Large intestine (tissue), 3 donors: ENCODE data around the gene EDN2. TPM values are rescaled to one million over a fixed set of nuclear protein-coding genes. Genes with fewer than 3 reads are reported as not detected.

ENCODE experiments used
- DNase-seq, 2 donors: peaks; one replicate each; pipeline versions ENCODE4 v3.0.0 to v3.0.0-alpha.2; 2013
- H3K27ac ChIP-seq: one replicate; pipeline ENCODE4 v1.5.1; 2013; ENCODE audit warnings: low read length
- H3K27me3 ChIP-seq: 2 replicates; pipeline ENCODE4 v1.6.1; 2013; ENCODE audit warnings: low read length; ENCODE audit not compliant: control insufficient read depth, insufficient read depth
- H3K36me3 ChIP-seq: 2 replicates; pipeline ENCODE4 v1.6.1; 2013; ENCODE audit warnings: low read length; ENCODE audit not compliant: control insufficient read depth, insufficient read depth
- H3K4me1 ChIP-seq: one replicate; pipeline ENCODE4 v1.6.1; 2013; ENCODE audit warnings: low read length; ENCODE audit not compliant: control insufficient read depth, insufficient read depth
- H3K4me3 ChIP-seq: one replicate; pipeline ENCODE4 v1.5.1; 2013; ENCODE audit warnings: low read length
- H3K9me3 ChIP-seq: one replicate; pipeline ENCODE4 v1.6.1; 2013; ENCODE audit warnings: mild to moderate bottlenecking, low read depth, low read length, moderate library complexity; ENCODE audit not compliant: control insufficient read depth
- WGBS: methylation state at CpG from one replicate; pipeline ENCODE4 v1.1.5; 2013; ENCODE audit warnings: low lambda C conversion rate; ENCODE audit not compliant: insufficient coverage; 5-methylcytosine and 5-hydroxymethylcytosine counted together
- polyA plus RNA-seq: library from polyadenylated mRNA; unstranded; fragments of 120-200 nt; gene quantifications from one replicate; pipeline ENCODE4 v1.2.1, GENCODE V29; 2013

The EDN2 gene
- polyA plus RNA-seq, 1 donor, result 0.51 TPM

DNA sequence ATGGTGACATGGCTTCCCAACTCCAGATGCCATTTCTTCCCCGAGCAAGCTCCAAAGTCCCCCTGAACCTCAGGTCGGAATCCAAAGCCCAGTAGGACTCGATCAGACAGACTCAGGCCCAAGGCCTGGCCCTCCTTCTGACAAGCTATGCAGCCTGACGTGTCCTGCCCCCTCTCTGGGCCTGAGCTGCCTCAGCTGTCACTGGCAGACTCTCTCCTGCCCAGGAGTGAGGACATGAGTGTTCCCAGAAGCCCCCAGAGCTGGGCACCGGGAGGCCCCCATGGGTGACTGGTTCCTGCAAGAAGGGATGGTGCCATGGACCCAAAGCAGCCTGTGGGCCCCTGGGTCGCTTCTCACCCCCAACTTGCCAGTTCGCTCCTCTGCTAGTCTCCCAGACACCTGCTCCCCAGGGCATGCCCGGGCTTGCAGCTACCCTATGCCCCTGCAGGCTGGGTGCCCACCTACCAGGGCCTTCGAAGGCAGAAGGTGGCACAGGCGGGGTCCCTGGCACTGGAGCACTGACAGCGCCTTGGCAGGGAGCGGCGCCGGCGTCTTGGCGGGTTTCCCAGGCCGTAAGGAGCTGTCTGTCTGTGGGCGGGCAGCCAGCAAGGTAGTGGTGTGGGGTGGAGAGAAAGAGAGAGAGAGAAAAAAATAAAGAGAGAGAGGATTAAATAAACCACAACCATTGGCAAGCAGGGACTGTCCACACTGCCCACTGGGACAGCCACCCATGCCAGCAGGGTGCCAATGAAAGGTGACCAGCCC is 2.3 kb downstream of the EDN2 start:
- H3K9me3 ChIP-seq, result no peaks in the 10 kb centered on the region
- H3K4me1 ChIP-seq, result peaks cover 63% of the 10 kb centered on the region
- no peaks in the 10 kb centered on the region for H3K27me3 ChIP-seq
- WGBS, result no CpG with 5 or more reads among the region's 18 CpGs
- no peak overlapping the region for H3K4me3 ChIP-seq
- H3K27ac ChIP-seq, result no peak overlapping the region
- no peaks in the 10 kb centered on the region for H3K36me3 ChIP-seq
- DNase-seq, result no peak

DNA sequence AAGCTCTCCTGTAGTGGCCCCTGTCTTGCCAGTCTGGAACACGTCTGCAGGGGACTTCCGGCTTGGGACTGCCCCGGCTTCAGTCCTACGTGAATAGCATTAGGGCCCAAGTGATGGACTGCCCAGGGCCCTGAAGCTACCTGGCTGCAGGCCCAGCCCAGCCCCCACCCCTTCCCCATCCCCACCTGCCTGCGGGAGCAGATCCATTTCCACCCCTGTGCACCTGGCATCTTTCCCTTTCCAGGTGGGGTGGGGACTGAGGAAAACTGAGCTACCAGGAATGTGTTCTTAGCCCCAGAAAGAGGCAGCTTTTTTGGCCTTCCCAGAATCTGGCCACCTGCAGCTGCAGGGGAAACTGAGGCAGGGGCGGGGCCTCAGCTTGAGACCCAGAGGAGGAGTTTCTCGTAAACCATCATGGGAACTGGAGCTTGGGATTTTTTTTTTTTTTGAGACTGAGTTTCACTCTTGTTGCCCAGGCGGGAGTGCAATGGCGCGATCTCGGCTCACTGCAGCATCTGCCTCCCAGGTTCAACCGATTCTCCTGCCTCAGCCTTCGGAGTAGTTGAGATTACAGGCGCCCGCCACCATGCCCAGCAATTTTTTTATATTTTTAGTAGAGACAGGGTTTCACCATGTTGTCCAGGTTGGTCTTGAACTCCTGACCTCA is 3.2 kb downstream of the EDN2 start:
- Histone ChIP-seq H3K4me1 (peaks cover 61% of the 10 kb centered on the region), H3K4me3 (no peak overlapping the region), H3K27me3 (no peaks in the 10 kb centered on the region), H3K9me3 (no peaks in the 10 kb centered on the region), H3K36me3 (no peaks in the 10 kb centered on the region), H3K27ac (no peak overlapping the region)
- DNase-seq, result no peak
- no CpG with 5 or more reads among the region's 15 CpGs for WGBS

DNA sequence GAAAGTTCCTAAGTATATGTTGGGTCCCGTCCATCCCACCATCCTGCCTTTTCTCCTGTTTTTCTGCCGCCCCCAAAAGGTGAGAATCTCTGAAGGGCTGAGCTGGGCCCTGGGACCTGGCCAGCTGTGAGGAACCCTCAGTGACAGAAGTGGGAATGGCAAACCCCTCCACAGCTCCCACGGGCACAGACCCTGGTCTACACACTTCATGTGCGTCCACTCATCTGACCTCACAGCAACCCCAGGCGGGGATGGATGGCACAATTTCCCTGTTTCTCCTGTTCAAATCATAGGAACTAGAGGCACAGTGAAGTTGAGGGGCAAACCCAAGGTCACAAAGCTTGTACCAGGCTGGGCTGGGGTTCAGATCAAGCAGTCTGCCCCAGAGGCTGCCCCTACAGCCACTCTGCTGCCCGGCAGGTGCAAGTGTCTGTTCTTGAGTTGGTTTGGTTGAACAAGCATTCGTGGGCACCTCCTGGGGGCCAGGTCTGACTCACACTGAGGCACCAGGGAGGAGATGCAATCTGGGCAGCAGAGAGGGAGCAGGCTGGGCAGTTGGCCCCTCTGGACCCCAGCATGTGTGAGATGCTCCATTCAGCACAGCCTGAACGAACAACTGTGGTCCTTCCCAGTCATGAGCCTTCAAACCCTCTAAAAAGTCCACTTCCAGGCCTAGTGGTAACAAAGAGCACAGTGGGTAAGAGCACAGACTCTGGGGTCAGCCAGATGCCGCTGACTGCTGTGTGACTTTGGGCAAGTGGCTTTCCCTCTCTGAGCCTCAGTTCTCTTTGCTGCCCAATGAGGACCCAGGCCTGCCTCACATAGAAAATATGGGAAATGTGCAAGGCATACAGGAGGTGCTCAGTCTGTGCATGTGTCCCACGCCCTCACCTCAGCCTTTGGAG is 4.0 kb downstream of the EDN2 start:
- no CpG with 5 or more reads among the region's 10 CpGs for WGBS
- Histone ChIP-seq H3K36me3 (no peaks in the 10 kb centered on the region), H3K27me3 (no peaks in the 10 kb centered on the region), H3K4me3 (no peak overlapping the region), H3K27ac (no peak overlapping the region), H3K4me1 (peaks cover 61% of the 10 kb centered on the region), H3K9me3 (no peaks in the 10 kb centered on the region)
- DNase-seq, result no peak

DNA sequence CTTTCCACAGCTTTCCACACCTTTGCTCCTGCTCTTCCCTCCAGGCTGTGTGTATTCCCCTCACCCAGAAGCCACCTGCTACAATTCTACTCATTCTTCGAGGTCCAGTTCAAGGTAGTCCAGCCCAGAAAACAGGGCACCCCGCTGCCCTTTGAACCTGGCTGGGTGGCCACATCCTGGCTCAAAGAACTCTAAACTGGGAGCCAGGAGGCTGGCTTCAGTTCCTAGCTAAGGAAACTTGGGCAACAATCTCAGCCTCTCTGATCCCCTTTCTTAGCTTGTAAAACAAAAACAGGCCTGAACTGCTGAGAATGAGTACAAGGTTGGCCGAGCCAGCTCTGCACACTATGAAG is 4.7 kb downstream of the EDN2 start:
- no CpG with 5 or more reads among the region's 3 CpGs for WGBS
- Histone ChIP-seq H3K36me3 (no peaks in the 10 kb centered on the region), H3K4me3 (no peak overlapping the region), H3K9me3 (no peaks in the 10 kb centered on the region), H3K27me3 (no peaks in the 10 kb centered on the region), H3K27ac (no peak overlapping the region), H3K4me1 (peaks cover 61% of the 10 kb centered on the region)
- no peak for DNase-seq

DNA sequence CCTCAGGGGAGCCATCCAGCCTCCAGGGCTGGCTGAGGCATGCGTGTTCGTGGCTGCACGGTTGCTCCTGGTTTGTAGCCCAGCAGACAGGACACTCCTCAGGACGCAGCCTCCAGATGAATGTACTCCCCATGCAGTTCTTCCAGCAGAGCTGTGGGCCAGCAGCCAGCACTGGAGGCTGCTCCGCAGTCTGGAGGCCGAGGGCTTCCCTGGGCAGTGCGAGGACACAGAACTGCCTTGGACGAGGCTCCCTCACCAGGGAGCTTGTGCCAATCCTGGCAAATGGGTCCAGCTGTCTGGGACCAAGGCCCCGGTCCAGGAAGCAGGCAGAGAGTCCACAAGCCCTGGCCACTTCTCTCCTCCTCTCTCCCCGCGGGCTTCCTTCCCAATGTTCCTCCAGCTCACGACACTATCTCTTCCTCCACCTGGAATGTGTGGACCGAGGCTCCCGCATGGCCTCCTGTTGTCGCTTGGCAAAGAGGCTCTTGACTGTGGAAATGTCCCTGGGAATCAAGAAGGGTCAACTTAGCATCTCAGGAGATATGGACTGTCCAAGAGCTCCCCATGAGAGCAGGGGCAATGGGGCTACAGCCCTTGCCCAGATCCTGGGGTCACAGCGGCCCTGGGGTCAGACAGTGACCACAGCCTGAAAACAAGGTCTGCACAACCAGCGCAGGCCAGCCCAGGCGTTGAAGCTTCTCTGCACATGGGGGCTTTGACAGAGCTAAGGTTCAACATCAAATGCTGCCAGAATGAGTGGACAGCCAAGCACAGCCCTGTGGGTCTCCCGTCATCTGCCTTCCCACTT is 5.3 kb downstream of the EDN2 start:
- DNase-seq, result no peak
- Histone ChIP-seq H3K36me3 (no peaks in the 10 kb centered on the region), H3K27ac (no peak overlapping the region), H3K27me3 (no peaks in the 10 kb centered on the region), H3K4me1 (peaks cover 61% of the 10 kb centered on the region), H3K9me3 (no peaks in the 10 kb centered on the region), H3K4me3 (no peak overlapping the region)
- no CpG with 5 or more reads among the region's 19 CpGs for WGBS

DNA sequence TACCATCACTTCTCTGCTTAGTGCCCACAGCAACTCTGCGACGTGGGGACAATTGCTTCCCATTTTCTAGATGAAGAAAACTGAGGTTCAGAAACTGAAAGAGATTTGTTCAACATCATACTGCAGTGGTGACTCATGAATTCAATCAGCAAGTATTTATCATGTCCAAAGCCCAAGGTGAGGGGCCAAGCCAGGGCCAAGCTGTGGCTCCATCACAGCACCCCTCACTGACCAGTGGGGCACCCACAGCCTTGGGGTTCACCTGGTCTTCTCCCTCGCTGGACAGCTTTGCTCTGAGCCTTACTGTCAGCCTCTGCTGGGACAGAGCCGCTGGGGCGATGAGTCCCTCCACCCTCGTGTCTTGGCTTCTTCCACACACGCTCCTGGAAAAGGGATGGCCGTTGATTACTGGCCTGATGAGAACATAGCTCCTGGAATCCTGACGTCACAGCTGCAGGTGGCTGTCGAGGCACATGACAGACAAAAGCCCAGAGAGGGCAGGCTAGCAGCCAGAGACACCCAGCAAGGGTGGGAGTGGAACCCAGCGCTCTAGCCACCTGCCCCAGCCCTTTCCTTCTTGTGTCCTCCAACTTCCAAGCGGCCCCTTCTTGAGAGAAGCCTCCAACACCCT is 6.2 kb downstream of the EDN2 start:
- no peak overlapping the region for H3K27ac ChIP-seq
- peaks cover 64% of the 10 kb centered on the region for H3K4me1 ChIP-seq
- no peak overlapping the region for H3K4me3 ChIP-seq
- no peak for DNase-seq
- H3K27me3 ChIP-seq, result no peaks in the 10 kb centered on the region
- no peaks in the 10 kb centered on the region for H3K36me3 ChIP-seq
- WGBS, result 86% methylated on average over 1 of the region's 12 CpGs
- H3K9me3 ChIP-seq, result no peaks in the 10 kb centered on the region

DNA sequence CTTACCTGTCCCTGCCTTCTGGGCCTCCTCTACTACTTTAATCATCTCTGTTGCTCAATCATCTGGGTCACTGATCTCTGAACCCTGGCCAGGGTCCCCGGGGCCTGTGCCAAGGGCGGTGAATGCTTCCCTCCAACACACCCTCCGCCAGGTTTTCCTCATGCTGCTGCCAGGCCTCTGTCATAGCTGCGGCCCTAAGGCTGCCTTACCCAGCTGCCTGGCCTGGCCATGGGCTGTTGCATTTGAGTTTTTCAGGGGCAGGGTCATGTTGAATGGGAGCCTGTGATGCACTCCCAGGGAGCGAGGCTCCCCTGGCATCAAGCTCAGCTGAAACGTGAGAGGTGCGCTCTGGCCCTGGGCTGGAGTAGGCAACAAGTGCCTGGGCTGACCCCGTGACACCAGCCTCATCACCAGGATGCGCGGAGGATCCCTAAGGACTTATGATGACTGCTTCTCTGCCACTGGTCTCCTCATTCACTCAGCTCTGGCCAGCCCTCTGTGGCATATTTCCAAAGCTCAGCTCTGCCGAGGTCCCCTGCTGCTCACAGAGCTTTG is 7.6 kb downstream of the EDN2 start:
- peak; percentile 92 to 97 for DNase-seq
- Histone ChIP-seq H3K27ac (peak overlapping the region; percentile 89), H3K9me3 (no peaks in the 10 kb centered on the region), H3K36me3 (no peaks in the 10 kb centered on the region), H3K27me3 (no peaks in the 10 kb centered on the region), H3K4me1 (peaks cover 57% of the 10 kb centered on the region), H3K4me3 (no peak overlapping the region)
- no CpG with 5 or more reads among the region's 11 CpGs for WGBS

DNA sequence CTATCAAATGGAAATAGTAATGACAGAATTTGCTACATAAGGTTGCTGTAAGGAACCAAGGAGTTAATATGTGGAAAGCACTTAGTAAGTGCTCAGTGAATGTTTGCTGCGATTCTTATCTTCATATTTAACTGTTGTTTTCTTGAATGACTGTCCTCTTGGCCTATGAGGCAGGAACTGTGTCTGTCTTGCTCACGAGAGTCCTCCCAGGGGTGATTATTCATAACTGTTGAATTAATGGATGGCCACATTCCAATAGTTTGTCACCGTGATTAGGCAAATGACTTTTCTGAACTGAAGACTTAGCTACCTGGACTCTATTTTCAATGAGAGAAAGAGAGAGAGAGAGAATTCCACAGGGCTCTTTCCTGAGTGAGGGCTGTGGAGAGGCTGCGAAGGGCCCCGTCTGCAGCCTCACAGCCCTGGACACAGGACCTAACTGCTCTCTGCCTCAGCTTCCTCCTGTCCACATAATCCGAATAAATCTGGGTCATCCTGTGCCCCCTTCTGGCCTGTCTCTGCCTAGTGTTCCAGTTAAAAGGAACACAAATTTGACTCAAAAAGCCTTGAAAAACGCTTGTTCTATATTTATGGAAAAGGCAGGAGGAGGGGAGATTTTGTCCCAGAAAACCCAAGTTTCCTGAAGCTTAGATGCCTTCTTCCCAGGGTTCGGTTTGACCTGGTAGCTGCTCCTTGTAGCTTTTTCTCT is 8.5 kb downstream of the EDN2 start:
- Histone ChIP-seq H3K27me3 (no peaks in the 10 kb centered on the region), H3K4me1 (peaks cover 56% of the 10 kb centered on the region), H3K4me3 (no peak overlapping the region), H3K9me3 (no peaks in the 10 kb centered on the region), H3K27ac (peak overlapping the region; percentile 89), H3K36me3 (no peaks in the 10 kb centered on the region)
- DNase-seq, result peak in 1 of 2 donors; percentile 46
- WGBS, result 100% methylated on average over 1 of the region's 8 CpGs

DNA sequence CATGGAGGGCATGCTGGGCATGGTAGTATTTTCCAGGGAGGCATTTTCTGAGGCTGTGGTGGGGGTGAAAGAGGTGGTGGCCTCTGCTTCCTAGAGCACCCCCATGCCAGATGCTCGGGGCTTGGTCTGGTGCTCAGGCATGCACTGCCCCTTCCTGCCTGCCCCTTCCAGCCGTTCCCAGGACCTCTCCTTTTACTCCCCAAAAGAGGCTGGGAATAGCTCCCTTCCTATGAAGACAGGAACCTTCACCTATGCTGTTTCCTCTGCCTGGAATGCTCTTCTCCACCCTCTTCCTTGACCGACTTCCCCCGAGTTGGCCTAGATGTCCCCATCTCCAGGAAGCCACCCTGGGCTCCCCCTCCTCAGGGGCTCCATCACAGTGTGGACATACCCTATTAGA is 9.1 kb downstream of the EDN2 start:
- Histone ChIP-seq H3K27ac (peak overlapping the region; percentile 89), H3K4me1 (peaks cover 56% of the 10 kb centered on the region), H3K4me3 (no peak overlapping the region)

More for the DNA sequence above, 9.1 kb downstream of the EDN2 start:
- Histone ChIP-seq H3K9me3 (no peaks in the 10 kb centered on the region), H3K27me3 (no peaks in the 10 kb centered on the region), H3K36me3 (no peaks in the 10 kb centered on the region)
- no CpG with 5 or more reads among the region's 4 CpGs for WGBS
- DNase-seq, result no peak
